Muscle layer of duodenum (tissue), 2 donors: ENCODE results near the gene EIF4E.
"Not testable (repeated sequence)": the region's sequence is repeated elsewhere in the genome, so short reads cannot be mapped to it uniquely, and the experiment has no call there.

Experiments used
- H3K27ac ChIP-seq: one replicate; pipeline ENCODE4 v1.7.0; 2013; ENCODE audit warnings: mild to moderate bottlenecking, low read length
- H3K27me3 ChIP-seq: one replicate; pipeline ENCODE4 v1.7.0; 2013; ENCODE audit warnings: low read depth, mild to moderate bottlenecking, control low read depth, low read length
- H3K36me3 ChIP-seq, 2 donors: one replicate each; pipeline ENCODE4 v1.7.0; 2013; ENCODE audit warnings: low read length in 2 of 2, control low read depth in 1 of 2, mild to moderate bottlenecking in 1 of 2; ENCODE audit not compliant: insufficient read depth in 2 of 2, control insufficient read depth in 1 of 2
- H3K4me1 ChIP-seq, 2 donors: one replicate each; pipeline ENCODE4 v1.7.0; 2013; ENCODE audit warnings: low read length in 2 of 2, mild to moderate bottlenecking in 2 of 2, control low read depth in 1 of 2, moderate library complexity in 1 of 2; ENCODE audit not compliant: insufficient read depth in 2 of 2, control insufficient read depth in 1 of 2
- H3K4me3 ChIP-seq, 2 donors: one replicate each; pipeline ENCODE4 v1.7.0; 2013; ENCODE audit warnings: low read length in 2 of 2, low read depth in 1 of 2, mild to moderate bottlenecking in 1 of 2
- H3K9me3 ChIP-seq, 2 donors: one replicate each; pipeline ENCODE4 v1.7.0; 2013; ENCODE audit warnings: low read length in 2 of 2, control low read depth in 1 of 2, mild to moderate bottlenecking in 1 of 2; ENCODE audit not compliant: control insufficient read depth in 1 of 2
- donor health status: healthy.

Gene EIF4E

GRCh38 chr4:98955229-98955628 lies 26.3 kb upstream of the EIF4E start:
- Histone ChIP-seq H3K27me3 (no peaks in the 10 kb centered on the region), H3K9me3 (no peaks in the 10 kb centered on the region), H3K4me3 (no peak overlapping the region), H3K27ac (no peak overlapping the region), H3K36me3 (no peaks in the 10 kb centered on the region), H3K4me1 (no peaks in the 10 kb centered on the region)

- no peak overlapping the region for H3K4me3 ChIP-seq
- no peaks in the 10 kb centered on the region for H3K27me3 ChIP-seq
- H3K4me1 ChIP-seq = no peaks in the 10 kb centered on the region
- H3K27ac ChIP-seq = no peak overlapping the region
- no peaks in the 10 kb centered on the region for H3K9me3 ChIP-seq
- H3K36me3 ChIP-seq = no peaks in the 10 kb centered on the region
Observed at GRCh38 chr4:98951710-98952109, 22.8 kb upstream of the EIF4E start.

DNA sequence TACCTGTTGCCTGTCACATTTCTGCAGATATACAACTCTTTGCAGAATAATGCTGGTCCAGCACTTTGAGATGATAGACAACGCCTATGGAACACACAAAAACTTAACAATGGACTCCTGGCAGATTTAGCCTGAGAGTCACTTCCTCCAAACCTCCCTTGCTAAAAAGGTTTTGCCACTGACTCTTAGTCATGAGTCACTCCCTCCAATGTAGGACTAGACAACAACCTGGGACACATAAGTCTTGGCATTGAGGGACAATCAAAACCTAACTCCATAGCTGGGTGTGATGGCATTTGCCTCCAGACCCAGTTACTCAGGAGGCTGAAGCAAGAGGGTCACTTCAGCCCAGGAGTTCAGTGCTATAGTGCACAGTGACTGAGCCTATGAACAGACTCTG lies 22.0 kb upstream of the EIF4E start:
- no peak overlapping the region for H3K4me3 ChIP-seq
- H3K9me3 ChIP-seq = no peaks in the 10 kb centered on the region
- no peak overlapping the region for H3K27ac ChIP-seq
- no peaks in the 10 kb centered on the region for H3K27me3 ChIP-seq
- H3K4me1 ChIP-seq = no peaks in the 10 kb centered on the region
- H3K36me3 ChIP-seq = no peaks in the 10 kb centered on the region

- H3K27ac ChIP-seq = no peak overlapping the region
- no peaks in the 10 kb centered on the region for H3K27me3 ChIP-seq
- no peak overlapping the region for H3K4me3 ChIP-seq
- no peaks in the 10 kb centered on the region for H3K4me1 ChIP-seq
- H3K36me3 ChIP-seq = no peaks in the 10 kb centered on the region
- H3K9me3 ChIP-seq = no peaks in the 10 kb centered on the region
Observed at GRCh38 chr4:98946359-98946758, 17.4 kb upstream of the EIF4E start.

DNA sequence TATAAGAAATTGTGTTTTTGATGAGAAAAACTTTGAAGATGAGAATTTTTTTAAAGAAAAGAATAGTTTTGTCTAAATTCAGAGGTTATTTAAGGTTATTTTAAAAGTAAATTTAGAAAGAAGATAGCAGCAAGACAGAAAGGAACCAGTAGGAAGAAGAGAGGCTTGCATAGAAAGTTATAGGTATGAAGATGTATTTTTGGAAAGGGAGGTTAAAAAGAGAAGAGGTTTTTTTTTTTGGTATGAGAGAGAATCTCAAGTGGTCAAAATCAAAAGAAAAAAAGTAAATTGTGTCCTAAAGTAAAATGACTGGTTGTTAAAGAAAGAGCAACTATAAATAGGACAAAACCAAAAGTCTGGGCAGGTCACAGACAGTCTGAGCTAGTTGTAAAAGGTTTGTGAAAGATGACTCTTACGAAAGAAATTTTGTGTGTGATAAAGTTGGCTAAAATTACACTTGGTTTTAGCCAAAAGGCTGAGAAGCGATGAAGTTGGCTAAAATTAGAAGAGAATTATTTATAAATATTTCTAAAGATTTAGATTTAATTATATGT lies 16.4 kb upstream of the EIF4E start:
- no peak overlapping the region for H3K27ac ChIP-seq
- no peak overlapping the region for H3K4me3 ChIP-seq
- no peaks in the 10 kb centered on the region for H3K36me3 ChIP-seq
- no peaks in the 10 kb centered on the region for H3K4me1 ChIP-seq
- no peaks in the 10 kb centered on the region for H3K27me3 ChIP-seq
- H3K9me3 ChIP-seq = no peaks in the 10 kb centered on the region

DNA sequence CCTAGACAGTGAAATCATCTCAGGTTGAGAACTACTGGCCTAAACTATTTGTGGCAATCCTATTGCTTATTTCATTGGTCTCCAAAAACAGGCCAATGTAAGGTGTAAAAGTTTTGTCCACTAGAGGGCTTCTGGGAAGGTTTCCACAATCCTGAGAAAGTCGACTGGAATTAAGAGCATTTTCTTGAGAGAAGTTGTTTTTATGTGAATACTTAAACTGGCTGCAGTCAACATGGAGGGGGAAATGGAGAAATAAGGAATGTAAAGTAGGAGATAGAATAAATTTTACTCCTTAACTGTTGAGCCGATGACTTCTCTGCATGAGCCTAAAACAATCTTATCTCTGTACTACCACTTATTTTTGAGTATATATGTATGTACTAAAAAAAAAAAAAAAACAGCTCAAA lies 11.0 kb upstream of the EIF4E start:
- no peak overlapping the region for H3K4me3 ChIP-seq
- H3K36me3 ChIP-seq = no peaks in the 10 kb centered on the region
- H3K9me3 ChIP-seq = no peaks in the 10 kb centered on the region
- H3K4me1 ChIP-seq = no peaks in the 10 kb centered on the region
- no peak overlapping the region for H3K27ac ChIP-seq
- H3K27me3 ChIP-seq = no peaks in the 10 kb centered on the region

DNA sequence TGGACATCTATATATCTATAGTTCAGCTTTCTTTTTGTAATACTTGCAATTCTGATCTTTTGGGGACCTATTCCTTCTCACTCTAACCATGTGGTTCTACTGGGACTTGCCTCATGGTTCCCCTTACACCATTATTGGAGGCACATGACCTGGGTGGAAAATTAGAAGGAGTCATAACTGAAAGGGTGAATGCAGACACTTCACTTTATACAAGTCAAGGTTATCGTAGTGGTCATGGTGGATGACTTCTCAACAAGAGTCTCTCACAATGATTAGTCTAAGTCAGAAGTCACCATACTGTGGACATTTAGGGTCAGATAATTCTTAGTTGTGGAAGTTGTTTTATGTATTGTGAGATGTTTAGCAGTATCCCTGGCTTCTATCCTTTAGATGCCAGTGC lies 10.5 kb upstream of the EIF4E start:
- H3K9me3 ChIP-seq = no peaks in the 10 kb centered on the region
- no peak overlapping the region for H3K27ac ChIP-seq

GRCh38 chr4:98937986-98938720 lies 9.2 kb upstream of the EIF4E start:
- H3K27me3 ChIP-seq = no peaks in the 10 kb centered on the region
- H3K36me3 ChIP-seq = no peaks in the 10 kb centered on the region
- H3K27ac ChIP-seq = no peak overlapping the region
- no peak overlapping the region for H3K4me3 ChIP-seq
- H3K9me3 ChIP-seq = no peaks in the 10 kb centered on the region
- H3K4me1 ChIP-seq = no peaks in the 10 kb centered on the region

More for the DNA sequence above, 10.5 kb upstream of the EIF4E start:
- H3K4me1 ChIP-seq = no peaks in the 10 kb centered on the region
- no peaks in the 10 kb centered on the region for H3K36me3 ChIP-seq
- no peaks in the 10 kb centered on the region for H3K27me3 ChIP-seq
- H3K4me3 ChIP-seq = no peak overlapping the region

DNA sequence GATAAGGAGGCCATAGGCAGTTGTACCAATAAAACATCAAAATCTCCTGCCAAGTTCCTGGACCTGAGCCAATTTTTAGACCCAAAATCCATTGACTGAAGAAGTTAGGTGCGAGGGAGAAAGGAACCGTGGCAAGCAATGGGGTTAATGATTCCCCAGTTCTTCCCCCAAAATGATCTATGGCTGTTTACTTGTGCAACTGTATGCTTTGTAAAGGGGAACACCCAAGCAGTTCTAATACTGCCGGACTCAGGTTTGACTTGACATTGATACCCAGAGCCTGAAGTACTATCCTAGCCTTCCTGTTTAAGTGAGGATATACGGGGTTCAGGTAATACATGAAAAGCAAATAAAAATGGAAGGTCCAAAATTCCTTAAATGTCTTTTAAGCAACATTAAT lies 6.7 kb upstream of the EIF4E start:
- H3K4me3 ChIP-seq = no peak overlapping the region

GRCh38 chr4:98934851-98935250 lies 5.9 kb upstream of the EIF4E start:
- H3K9me3 ChIP-seq, H3K4me1 ChIP-seq, H3K36me3 ChIP-seq, H3K27ac ChIP-seq, H3K4me3 ChIP-seq, H3K27me3 ChIP-seq: not testable (repeated sequence)

More for the DNA sequence above, 6.7 kb upstream of the EIF4E start:
- Histone ChIP-seq H3K9me3 (no peaks in the 10 kb centered on the region), H3K4me1 (no peaks in the 10 kb centered on the region), H3K36me3 (no peaks in the 10 kb centered on the region), H3K27ac (no peak overlapping the region), H3K27me3 (no peaks in the 10 kb centered on the region)

GRCh38 chr4:98932539-98932938 lies 3.6 kb upstream of the EIF4E start:
- no peaks in the 10 kb centered on the region for H3K27me3 ChIP-seq
- H3K27ac ChIP-seq = no peak overlapping the region
- H3K36me3 ChIP-seq = peaks cover 0 to 15% of the 10 kb centered on the region in 2 donors
- peaks cover 0 to 2% of the 10 kb centered on the region in 2 donors for H3K4me1 ChIP-seq
- H3K4me3 ChIP-seq = no peak overlapping the region
- H3K9me3 ChIP-seq = no peaks in the 10 kb centered on the region
